Ishikawa (cell line): ENCODE results near the gene GPX7.

Experiments used
- CREB1 ChIP-seq: IDR thresholded peaks from 2 replicates; pipeline ENCODE4 v1.6.1; 2012; ENCODE audit warnings: low read depth
- EGR1 ChIP-seq: IDR thresholded peaks from 2 replicates; pipeline ENCODE4 v1.6.1; 2012
- EP300 ChIP-seq: IDR thresholded peaks from 2 replicates; pipeline ENCODE4 v1.6.1; 2012; ENCODE audit warnings: borderline replicate concordance
- FOXM1 ChIP-seq: IDR thresholded peaks from 2 replicates; pipeline ENCODE4 v1.6.1; 2012; ENCODE audit warnings: low read depth, borderline replicate concordance
- MAX ChIP-seq: IDR thresholded peaks from 2 replicates; pipeline ENCODE4 v1.6.1; 2012
- NFIC ChIP-seq: IDR thresholded peaks from 2 replicates; pipeline ENCODE4 v1.6.1; 2012
- RAD21 ChIP-seq: IDR thresholded peaks from 2 replicates; pipeline ENCODE4 v1.6.1; 2012; ENCODE audit warnings: low read depth
- TAF1 ChIP-seq: IDR thresholded peaks from 2 replicates; pipeline ENCODE4 v1.6.1; 2012; ENCODE audit warnings: low read depth, mild to moderate bottlenecking
- TCF12 ChIP-seq: IDR thresholded peaks from 2 replicates; pipeline ENCODE4 v1.6.1; 2012; ENCODE audit warnings: low read depth
- USF1 ChIP-seq: IDR thresholded peaks from 2 replicates; pipeline ENCODE4 v1.6.1; 2012
- ZBTB7A ChIP-seq: IDR thresholded peaks from 2 replicates; pipeline ENCODE4 v1.6.1; 2012; ENCODE audit warnings: low read depth

GRCh38 chr1:52634111-52634510 is 31.9 kb downstream of the GPX7 start:
- no peak for TF ChIP-seq FOXM1
- TF ChIP-seq TCF12: no peak
- no peak for TF ChIP-seq TAF1
- TF ChIP-seq EGR1: no peak
- no peak for TF ChIP-seq ZBTB7A
- no peak for TF ChIP-seq NFIC
- no peak for TF ChIP-seq CREB1
- no peak for TF ChIP-seq MAX
- TF ChIP-seq RAD21: no peak
- no peak for TF ChIP-seq EP300
- TF ChIP-seq USF1: no peak
